Heart right ventricle (tissue), 16 donors: ENCODE measurements around the gene DENND5A. TPM values are rescaled to one million over a fixed set of nuclear protein-coding genes. Genes with fewer than 3 reads are reported as not detected.
"Not testable (repeated sequence)": the region's sequence is repeated elsewhere in the genome, so short reads cannot be mapped to it uniquely, and the experiment has no call there.

ENCODE experiments used
- ATAC-seq, 8 donors: fragments of 200-7000 bp; cut with Tn5 transposase; one replicate each; pipeline ENCODE4 v1.9.1; 2020; ENCODE audit warnings: mild to moderate bottlenecking in 8 of 8, moderate library complexity in 8 of 8, moderate number of reproducible peaks in 1 of 8
- DNase-seq, 2 donors: peaks; one replicate each; pipeline ENCODE4 v3.0.0-alpha.2; 2020
- H3K27ac ChIP-seq, 10 donors: fragments of 200-600 bp; sonication (generic) in 2 of 10; one replicate each; pipeline versions ENCODE4 v1.5.0 to v1.8.0; 2020 to 2022; ENCODE audit warnings: mild to moderate bottlenecking in 3 of 10
- H3K27me3 ChIP-seq, 7 donors: fragments of 200-600 bp; one replicate each; pipeline ENCODE4 v1.8.0; 2021 to 2022; ENCODE audit warnings: mild to moderate bottlenecking in 2 of 7
- H3K36me3 ChIP-seq, 9 donors: fragments of 200-600 bp; sonication (generic) in 1 of 9; one replicate each; pipeline versions ENCODE4 v1.5.0 to v1.8.0; 2020 to 2022; ENCODE audit warnings: mild to moderate bottlenecking in 2 of 9
- H3K4me1 ChIP-seq, 9 donors: fragments of 200-600 bp; sonication (generic) in 1 of 9; one replicate each; pipeline versions ENCODE4 v1.5.0 to v1.8.0; 2020 to 2022; ENCODE audit warnings: mild to moderate bottlenecking in 4 of 9
- H3K4me3 ChIP-seq, 10 donors: fragments of 200-600 bp; sonication (generic) in 2 of 10; one replicate each; pipeline versions ENCODE4 v1.5.0 to v1.8.0; 2020 to 2022; ENCODE audit warnings: mild to moderate bottlenecking in 7 of 10, moderate library complexity in 2 of 10
- H3K9me3 ChIP-seq, 11 donors: fragments of 200-600 bp in 10 of 11; sonication (generic) in 2 of 11; one replicate each; pipeline versions ENCODE4 v1.5.0 to v1.8.0; 2013 to 2022; ENCODE audit warnings: mild to moderate bottlenecking in 2 of 11, control low read depth in 1 of 11, moderate library complexity in 1 of 11
- WGBS, 2 donors: extraction: QIAGEN DNeasy Blood & Tissue Kit; methylation state at CpG; one replicate each; pipeline ENCODE4 v1.1.7; 2013; ENCODE audit warnings: inconsistent platforms in 1 of 2; 5-methylcytosine and 5-hydroxymethylcytosine counted together
- intact Hi-C, 10 donors: fragments of 100-400 bp; cut with DNase I; formaldehyde crosslinking; loops; one replicate each; pipeline versions ENCODE4 v1.11.1 to v1.14.2; 2022
- polyA plus RNA-seq, 2 donors: library from polyadenylated mRNA; stranded (reverse); fragments of 200-250 nt; gene quantifications; one replicate each; pipeline ENCODE4 v1.2.3, GENCODE V29; 2013
- total RNA-seq, 10 donors: library from RNA; stranded (reverse); fragmentation: NEBNext Ultra II Directional in 3 of 10; extraction: Animal tissue kit (Norgen Biotek cat#: 25700) in 3 of 10; gene quantifications; one replicate each; pipeline versions ENCODE4 v1.2.1 to v1.2.4, GENCODE V29; 2021 to 2023
- TF ChIP-seq, protein P1 (sequence below), 9 donors: fragments of 200-600 bp; sonication (generic) in 2 of 9; IDR thresholded peaks; one replicate each; pipeline versions ENCODE4 v1.5.0 to v1.8.0; 2021 to 2022; ENCODE audit warnings: antibody characterized with exemption in 9 of 9, mild to moderate bottlenecking in 5 of 9, moderate library complexity in 1 of 9
- donor health status: Arrhythmogenic right ventricular cardiomyopathy.
- donor health status: ischemic (EF 13 %, LVEDD 7.1; RV severe dilation, severe dysfunction).
- donor health status: healthy with polysubstance abuse.
- donor health status: DM: no; HTN: yes; CAD: no.
- donor health status: DM: no; HTN: no; CAD: no.
- donor health status: ischemic (EF 25% LVEDD 6.9; RV normal size, moderate dysfunction).
- donor health status: ischemic (EF 25% LVEDD 5.7; RV mildly dilated, moderate dysfunction).
- donor health status: healthy.
- donor health status: DM: yes; HTN: yes; CAD: no.
- donor health status: Ischemic cardiomyopathy.
- donor health status: ischemic (EF 35%, LVEDD 5.7; RV mildly dilated, moderate dysfunction).
- donor health status: nonischemic (EF 11% LVEDD 7.7; RV severe dilation, severe dysfunction).
- donor health status: DM: yes; HTN: yes; CAD: no.
- donor health status: PGD.
- donor health status: ischemic (EF 29% LVEDD 5.4; RV normal size, mild dysfunction).
- donor health status: nonischemic (EF 23%, LVEDD 6.1; RV moderate dilation, normal function).

Gene DENND5A
- total and polyA plus RNA-seq, 12 donors = 48.9 to 178 (median 114) TPM

DNA sequence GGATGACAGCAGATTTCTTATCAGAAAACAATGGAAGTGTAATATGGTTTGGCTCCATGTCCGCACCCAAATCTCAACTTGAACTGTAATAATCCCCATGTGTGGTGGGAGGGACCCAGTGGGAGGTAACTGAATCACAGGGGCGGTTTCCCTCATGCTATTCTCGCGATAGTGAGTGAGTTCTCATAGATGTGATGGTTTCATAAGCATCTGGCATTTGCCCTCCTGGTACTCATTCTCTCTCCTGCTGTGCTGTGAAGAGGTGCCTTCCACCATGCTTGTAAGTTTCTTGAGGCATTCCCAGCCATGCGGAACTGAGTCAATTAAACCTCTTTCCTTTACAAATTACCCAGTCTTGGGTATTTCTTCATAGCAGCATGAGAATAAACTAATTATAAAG is 92.8 kb downstream of the DENND5A start:
- H3K27me3 ChIP-seq = no peaks in the 10 kb centered on the region
- H3K4me3 ChIP-seq = no peak overlapping the region
- TF ChIP-seq, protein P1, sequence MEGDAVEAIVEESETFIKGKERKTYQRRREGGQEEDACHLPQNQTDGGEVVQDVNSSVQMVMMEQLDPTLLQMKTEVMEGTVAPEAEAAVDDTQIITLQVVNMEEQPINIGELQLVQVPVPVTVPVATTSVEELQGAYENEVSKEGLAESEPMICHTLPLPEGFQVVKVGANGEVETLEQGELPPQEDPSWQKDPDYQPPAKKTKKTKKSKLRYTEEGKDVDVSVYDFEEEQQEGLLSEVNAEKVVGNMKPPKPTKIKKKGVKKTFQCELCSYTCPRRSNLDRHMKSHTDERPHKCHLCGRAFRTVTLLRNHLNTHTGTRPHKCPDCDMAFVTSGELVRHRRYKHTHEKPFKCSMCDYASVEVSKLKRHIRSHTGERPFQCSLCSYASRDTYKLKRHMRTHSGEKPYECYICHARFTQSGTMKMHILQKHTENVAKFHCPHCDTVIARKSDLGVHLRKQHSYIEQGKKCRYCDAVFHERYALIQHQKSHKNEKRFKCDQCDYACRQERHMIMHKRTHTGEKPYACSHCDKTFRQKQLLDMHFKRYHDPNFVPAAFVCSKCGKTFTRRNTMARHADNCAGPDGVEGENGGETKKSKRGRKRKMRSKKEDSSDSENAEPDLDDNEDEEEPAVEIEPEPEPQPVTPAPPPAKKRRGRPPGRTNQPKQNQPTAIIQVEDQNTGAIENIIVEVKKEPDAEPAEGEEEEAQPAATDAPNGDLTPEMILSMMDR (IDR thresholded peaks at IDR 0.05) = no peak
- H3K4me1 ChIP-seq = peaks cover 0 to 26% (median 0%) of the 10 kb centered on the region in 9 donors
- no peak overlapping the region for H3K27ac ChIP-seq
- ATAC-seq = no peak
- intact Hi-C loops = loop anchor here in 3 of 10 donors (10.0 kb wide), 4 partner anchors 92 to 332 kb away; partner anchors contain the start of genes DENND5A (in 1 of the 3) and IPO7 (in 1 of the 3)
- peaks cover 0 to 98% (median 17%) of the 10 kb centered on the region in 9 donors for H3K36me3 ChIP-seq
- WGBS, 2 donors = 92 to 96% methylated on average over 5 of the region's 5 CpGs
- no peak for DNase-seq
- no peaks in the 10 kb centered on the region for H3K9me3 ChIP-seq

DNA sequence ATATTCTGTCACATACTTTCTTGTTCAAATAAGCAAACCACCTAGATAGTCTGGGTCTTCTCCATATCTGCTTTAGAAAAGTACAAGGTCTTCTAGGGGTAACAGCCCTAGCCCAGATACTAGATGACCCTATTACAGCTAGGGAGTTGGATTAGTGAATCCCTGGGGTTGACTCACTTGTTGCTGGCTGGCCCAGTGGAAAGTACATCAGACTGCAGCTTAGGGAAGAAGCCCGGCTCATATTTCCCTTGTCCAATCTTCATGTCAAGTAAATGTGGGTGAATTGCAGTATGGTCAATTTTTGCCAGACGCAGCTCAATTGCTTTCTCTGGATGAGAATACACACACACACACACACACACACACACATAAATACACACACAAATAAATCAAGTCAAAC is 94.7 kb downstream of the DENND5A start:
- WGBS, 2 donors = 82 to 86% methylated on average over 2 of the region's 2 CpGs
- Histone ChIP-seq H3K27me3 (no peaks in the 10 kb centered on the region), H3K9me3 (no peaks in the 10 kb centered on the region), H3K27ac (no peak overlapping the region), H3K4me1 (peaks cover 0 to 20% (median 0%) of the 10 kb centered on the region in 9 donors), H3K4me3 (no peak overlapping the region), H3K36me3 (peaks cover 0 to 98% (median 21%) of the 10 kb centered on the region in 9 donors)
- peak in 1 of 8 donors; percentile 48 for ATAC-seq
- DNase-seq = no peak
- TF ChIP-seq, protein P1 (IDR thresholded peaks at IDR 0.05) = no peak
- intact Hi-C loops = loop anchor here in 3 of 10 donors (10.0 kb wide), 4 partner anchors 94 to 334 kb away; partner anchors contain the start of genes DENND5A (in 1 of the 3) and IPO7 (in 1 of the 3)

DNA sequence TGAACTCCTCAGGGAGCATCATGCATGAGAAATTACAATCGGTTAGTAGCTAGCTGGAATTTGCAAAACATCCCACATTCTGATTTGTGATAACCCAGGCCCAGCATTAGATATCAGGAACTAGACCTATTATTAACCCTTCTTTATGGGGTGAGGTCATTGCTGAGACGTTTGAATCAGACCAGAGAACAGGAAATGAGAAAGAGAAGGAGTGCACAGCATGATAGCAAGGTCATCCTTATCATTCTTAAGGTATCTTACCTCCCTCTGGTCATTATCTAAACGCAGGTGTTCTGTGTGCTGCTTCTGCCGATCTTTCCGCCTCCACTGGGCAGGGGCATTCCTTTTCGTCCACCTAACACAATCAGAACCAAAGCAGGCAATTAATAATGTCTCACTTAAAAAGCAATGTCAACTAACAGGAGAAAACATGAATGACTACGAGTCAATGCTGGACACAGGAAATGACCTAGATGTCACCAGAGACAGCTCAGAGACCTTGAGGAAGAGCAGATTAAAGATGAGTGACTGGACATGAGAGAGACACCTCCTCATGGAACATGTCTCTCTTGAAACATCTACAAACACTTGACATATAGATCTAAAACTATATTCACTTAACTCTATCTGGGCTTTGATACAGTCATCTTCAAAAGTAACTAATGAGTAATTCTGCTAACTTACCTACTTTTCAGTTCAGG is 95.4 kb downstream of the DENND5A start:
- H3K27ac ChIP-seq = no peak overlapping the region
- peaks cover 0 to 98% (median 24%) of the 10 kb centered on the region in 9 donors for H3K36me3 ChIP-seq
- TF ChIP-seq, protein P1 (IDR thresholded peaks at IDR 0.05) = no peak
- no peak overlapping the region for H3K4me3 ChIP-seq
- no peak for DNase-seq
- intact Hi-C loops = loop anchor here in 4 of 10 donors (10.0 kb wide), 4 partner anchors 95 to 335 kb away; partner anchors contain the start of genes DENND5A (in 1 of the 4) and IPO7 (in 1 of the 4)
- H3K27me3 ChIP-seq = no peaks in the 10 kb centered on the region
- 39 to 42% methylated on average over 7 of the region's 7 CpGs for WGBS, 2 donors
- ATAC-seq = no peak
- H3K9me3 ChIP-seq = no peaks in the 10 kb centered on the region
- H3K4me1 ChIP-seq = peaks cover 0 to 20% (median 0%) of the 10 kb centered on the region in 9 donors

DNA sequence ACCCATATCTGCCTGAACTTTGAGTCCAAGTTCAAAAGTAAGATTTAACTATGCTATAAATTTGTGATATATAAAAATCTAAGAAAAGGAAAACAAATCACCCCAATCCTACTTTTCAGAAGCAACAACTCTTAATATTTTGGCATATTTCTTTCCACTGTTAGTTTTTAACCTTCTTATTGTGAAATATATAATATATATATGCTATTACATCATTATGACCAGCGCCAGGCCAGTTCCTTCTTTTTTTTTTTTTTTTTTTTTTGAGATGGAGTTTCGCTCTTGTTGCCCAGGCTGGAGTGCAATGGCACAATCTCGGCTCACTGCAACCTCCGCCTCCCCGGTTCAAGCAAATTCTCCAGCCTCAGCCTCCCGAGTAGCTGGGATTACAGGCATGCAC is 103.2 kb downstream of the DENND5A start:
- not testable (repeated sequence) for ATAC-seq, H3K9me3 ChIP-seq, DNase-seq, H3K4me3 ChIP-seq, H3K27ac ChIP-seq, H3K27me3 ChIP-seq
- Histone ChIP-seq H3K4me1 (peaks cover 0 to 38% (median 0%) of the 10 kb centered on the region in 9 donors), H3K36me3 (peaks cover 0 to 95% (median 58%) of the 10 kb centered on the region in 9 donors)
- WGBS, 2 donors = 83 to 92% methylated on average over 6 of the region's 6 CpGs
- intact Hi-C loops = loop anchor here in 1 of 10 donors (10.0 kb wide), 1 partner anchor 343 kb away; no protein-coding TSS in a partner anchor
